NB4 (cell line): ENCODE results near the gene JAZF1.

Experiments used
- CTCF ChIP-seq: IDR thresholded peaks from one replicate; pipeline ENCODE4 v1.5.1; 2012; ENCODE audit warnings: low read depth, low read length
- POLR2A ChIP-seq: IDR thresholded peaks from 2 replicates; pipeline ENCODE4 v1.6.1; 2011; ENCODE audit warnings: mild to moderate bottlenecking; ENCODE audit not compliant: insufficient read length; ENCODE audit errors: extremely low read depth

GRCh38 chr7:28177836-28178235 lies 2.8 kb downstream of the JAZF1 start:
- TF ChIP-seq CTCF (no peak), POLR2A (no peak)
